ENCODE results near the gene HYAL2.

The HYAL2 gene

GRCh38 chr3:50330330-50330729 lies 7.8 kb upstream of the HYAL2 start:
- DNase-seq (ENCODE audit: low spot score) = no peak

- DNase-seq (ENCODE audit: low spot score) = peak; percentile 96
Observed at GRCh38 chr3:50327943-50328691, 5.6 kb upstream of the HYAL2 start, which contains the start of gene TUSC2. Gene TUSC2, minus strand, starts transcription at chr3:50328223. Its CDS starts 124 bp downstream, at chr3:50328099.

- DNase-seq (ENCODE audit: low spot score) = no peak
Observed at GRCh38 chr3:50327129-50327528, 4.6 kb upstream of the HYAL2 start.

- no peak for DNase-seq (ENCODE audit: low spot score)
Observed at GRCh38 chr3:50326182-50326541, 3.6 kb upstream of the HYAL2 start.

- DNase-seq (ENCODE audit: low spot score) = no peak
Observed at GRCh38 chr3:50325497-50326181, 3.1 kb upstream of the HYAL2 start.

- DNase-seq (ENCODE audit: low spot score) = no peak
Observed at GRCh38 chr3:50325113-50325480, 2.6 kb upstream of the HYAL2 start.

- peak; percentile 78 for DNase-seq (ENCODE audit: low spot score)
Observed at GRCh38 chr3:50324351-50325112, 2.0 kb upstream of the HYAL2 start.

- no peak for DNase-seq (ENCODE audit: low spot score)
Observed at GRCh38 chr3:50323614-50324199, 1.2 kb upstream of the HYAL2 start.

GRCh38 chr3:50323092-50323600 lies 601 bp upstream of the HYAL2 start:
- DNase-seq (ENCODE audit: low spot score) = no peak

GRCh38 chr3:50322115-50322385 lies 495 bp downstream of the HYAL2 start:
- no peak for DNase-seq (ENCODE audit: low spot score)

- DNase-seq (ENCODE audit: low spot score) = peak; percentile 94
Observed at GRCh38 chr3:50321336-50322114, 1.0 kb downstream of the HYAL2 start.

- DNase-seq (ENCODE audit: low spot score) = peak; percentile 89
Observed at GRCh38 chr3:50320853-50321335, 1.7 kb downstream of the HYAL2 start.

GRCh38 chr3:50319894-50320625 lies 2.5 kb downstream of the HYAL2 start:
- DNase-seq (ENCODE audit: low spot score) = no peak

GRCh38 chr3:50319181-50319893 lies 3.2 kb downstream of the HYAL2 start:
- no peak for DNase-seq (ENCODE audit: low spot score)

GRCh38 chr3:50318615-50319014 lies 3.9 kb downstream of the HYAL2 start:
- DNase-seq (ENCODE audit: low spot score) = no peak

- no peak for DNase-seq (ENCODE audit: low spot score)
Observed at GRCh38 chr3:50318163-50318562, 4.4 kb downstream of the HYAL2 start.

- DNase-seq (ENCODE audit: low spot score) = no peak
Observed at GRCh38 chr3:50317300-50317699, 5.2 kb downstream of the HYAL2 start.

GRCh38 chr3:50316657-50317242 lies 5.8 kb downstream of the HYAL2 start:
- DNase-seq (ENCODE audit: low spot score) = no peak

GRCh38 chr3:50314816-50315215 lies 7.7 kb downstream of the HYAL2 start:
- no peak for DNase-seq (ENCODE audit: low spot score)

GRCh38 chr3:50314342-50314741 lies 8.2 kb downstream of the HYAL2 start:
- no peak for DNase-seq (ENCODE audit: low spot score)
